ENCODE results near the gene FBXW9. TPM values are rescaled to one million over a fixed set of nuclear protein-coding genes. Genes with fewer than 3 reads are reported as not detected.
"Not testable (repeated sequence)": the region's sequence is repeated elsewhere in the genome, so short reads cannot be mapped to it uniquely, and the experiment has no call there.

Gene FBXW9
- total and polyA plus RNA-seq, 12 donors = 1.2 to 4.6 (median 2.1) TPM

DNA sequence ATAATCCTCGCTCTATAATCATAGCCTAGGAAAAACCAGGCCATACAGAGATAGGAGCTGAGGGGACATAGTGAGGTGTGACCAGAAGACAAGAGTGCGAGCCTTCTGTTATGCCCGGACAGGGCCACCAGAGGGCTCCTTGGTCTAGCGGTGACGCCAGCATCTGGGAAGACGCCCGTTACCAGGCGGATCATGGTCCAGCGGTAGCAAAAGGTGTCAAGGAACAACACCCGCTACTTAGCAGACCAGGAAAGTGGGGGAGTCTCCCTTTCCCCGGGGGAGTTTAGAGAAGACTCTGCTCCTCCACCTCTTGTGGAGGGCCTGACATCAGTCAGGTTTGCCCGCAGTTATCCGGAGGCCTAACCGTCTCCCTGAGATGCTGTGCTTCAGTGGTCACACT lies 15.6 kb upstream of the FBXW9 start:
- peaks cover 4 to 100% (median 75%) of the 10 kb centered on the region in 9 donors for H3K36me3 ChIP-seq
- H3K27me3 ChIP-seq; H3K4me3 ChIP-seq; ATAC-seq; intact Hi-C loops (cut with DNase I); H3K9me3 ChIP-seq; H3K4me1 ChIP-seq; H3K27ac ChIP-seq: not testable (repeated sequence)
- DNase-seq = peak in 1 of 2 donors; percentile 48
- TF ChIP-seq, protein P1, sequence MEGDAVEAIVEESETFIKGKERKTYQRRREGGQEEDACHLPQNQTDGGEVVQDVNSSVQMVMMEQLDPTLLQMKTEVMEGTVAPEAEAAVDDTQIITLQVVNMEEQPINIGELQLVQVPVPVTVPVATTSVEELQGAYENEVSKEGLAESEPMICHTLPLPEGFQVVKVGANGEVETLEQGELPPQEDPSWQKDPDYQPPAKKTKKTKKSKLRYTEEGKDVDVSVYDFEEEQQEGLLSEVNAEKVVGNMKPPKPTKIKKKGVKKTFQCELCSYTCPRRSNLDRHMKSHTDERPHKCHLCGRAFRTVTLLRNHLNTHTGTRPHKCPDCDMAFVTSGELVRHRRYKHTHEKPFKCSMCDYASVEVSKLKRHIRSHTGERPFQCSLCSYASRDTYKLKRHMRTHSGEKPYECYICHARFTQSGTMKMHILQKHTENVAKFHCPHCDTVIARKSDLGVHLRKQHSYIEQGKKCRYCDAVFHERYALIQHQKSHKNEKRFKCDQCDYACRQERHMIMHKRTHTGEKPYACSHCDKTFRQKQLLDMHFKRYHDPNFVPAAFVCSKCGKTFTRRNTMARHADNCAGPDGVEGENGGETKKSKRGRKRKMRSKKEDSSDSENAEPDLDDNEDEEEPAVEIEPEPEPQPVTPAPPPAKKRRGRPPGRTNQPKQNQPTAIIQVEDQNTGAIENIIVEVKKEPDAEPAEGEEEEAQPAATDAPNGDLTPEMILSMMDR (IDR thresholded peaks at IDR 0.05) = peak in 6 of 9 donors; percentile 26 to 45 (median 38)
- WGBS, 2 donors = 46 to 54% methylated on average over 11 of the region's 14 CpGs

DNA sequence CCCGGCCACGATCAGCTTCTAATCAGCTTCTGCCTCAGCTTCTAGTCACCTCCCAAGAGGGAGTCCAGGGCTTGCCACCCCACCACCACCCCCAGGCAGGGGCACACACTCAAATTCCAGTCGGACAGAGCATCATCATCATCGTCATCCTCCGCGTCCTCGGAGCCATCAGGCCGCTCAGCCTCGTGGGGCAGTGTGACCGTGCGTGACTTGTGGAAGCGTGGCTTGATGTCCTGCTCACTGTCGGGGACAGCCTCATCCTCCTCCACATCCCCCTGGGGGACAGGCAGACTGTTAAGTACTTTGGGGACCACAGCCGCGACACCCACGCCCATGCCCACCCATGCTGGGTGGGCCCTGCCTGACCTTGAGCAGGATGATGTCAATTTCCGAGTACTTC lies 14.8 kb upstream of the FBXW9 start:
- 92% methylated on average over 17 of the region's 17 CpGs for WGBS, 2 donors
- peak in 2 of 8 donors; percentile 17 to 31 for ATAC-seq

DNA sequence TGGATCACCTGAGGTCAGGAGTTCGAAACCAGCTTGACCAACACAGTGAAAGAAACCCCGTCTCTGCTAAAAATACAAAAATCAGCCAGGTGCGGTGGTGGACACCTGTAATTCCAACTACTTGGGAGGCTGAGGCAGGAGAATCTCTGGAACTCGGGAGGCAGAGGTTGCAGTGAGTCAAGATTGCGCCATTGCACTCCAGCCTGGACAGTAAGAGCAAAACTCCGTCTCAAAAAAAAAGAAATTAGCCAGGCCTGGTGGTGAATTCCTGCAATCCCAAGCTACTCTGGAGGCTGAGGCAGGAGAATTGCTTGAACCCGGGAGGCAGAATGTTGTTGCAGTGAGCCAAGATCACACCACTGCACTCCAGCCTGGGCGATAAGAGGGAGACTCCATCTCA lies 12.2 kb upstream of the FBXW9 start:
- no peak for DNase-seq
- no peaks in the 10 kb centered on the region for H3K4me1 ChIP-seq
- ATAC-seq = no peak
- no peaks in the 10 kb centered on the region for H3K27me3 ChIP-seq
- no peak overlapping the region for H3K27ac ChIP-seq
- no peak overlapping the region for H3K4me3 ChIP-seq
- WGBS, 2 donors = 96% methylated on average over 8 of the region's 8 CpGs
- intact Hi-C loops (cut with DNase I) = loop anchor here in 1 of 10 donors (10.0 kb wide), 1 partner anchor 96 kb away; the partner anchor contains the start of genes PRDX2, RNASEH2A and THSD8
- TF ChIP-seq, protein P1 (IDR thresholded peaks at IDR 0.05) = no peak
- no peaks in the 10 kb centered on the region for H3K9me3 ChIP-seq
- peaks cover 0 to 100% (median 79%) of the 10 kb centered on the region in 9 donors for H3K36me3 ChIP-seq

More for the DNA sequence above, 14.8 kb upstream of the FBXW9 start:
- Histone ChIP-seq H3K4me3 (no peak overlapping the region), H3K36me3 (peaks cover 4 to 100% (median 76%) of the 10 kb centered on the region in 9 donors), H3K27ac (no peak overlapping the region), H3K9me3 (no peaks in the 10 kb centered on the region), H3K27me3 (no peaks in the 10 kb centered on the region), H3K4me1 (no peaks in the 10 kb centered on the region)
- no peak for DNase-seq
- intact Hi-C loops (cut with DNase I) = no loop called here
- TF ChIP-seq, protein P1 (IDR thresholded peaks at IDR 0.05) = no peak

DNA sequence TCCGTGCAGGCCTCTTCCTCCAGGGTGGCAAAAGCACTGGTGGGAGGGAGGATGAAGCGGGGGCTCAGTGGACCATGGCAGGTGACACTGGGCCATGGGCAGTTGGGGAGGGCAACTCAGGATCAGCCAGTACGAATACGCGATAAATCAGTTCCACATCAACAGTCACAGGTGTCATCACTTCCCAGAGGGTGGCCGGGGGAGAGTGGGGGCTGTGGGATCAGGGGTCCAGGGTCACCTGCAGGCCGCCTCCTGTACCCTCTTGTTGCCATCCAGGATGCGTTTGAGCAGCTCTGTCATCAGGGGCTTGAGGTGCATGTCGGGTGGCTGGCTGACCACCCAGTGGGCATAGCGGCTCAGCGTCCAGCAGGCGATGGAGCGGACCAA lies 9.9 kb upstream of the FBXW9 start:
- H3K4me3 ChIP-seq = no peak overlapping the region
- intact Hi-C loops (cut with DNase I) = loop anchor here in 1 of 10 donors (10.0 kb wide), 1 partner anchor 98 kb away; the partner anchor contains the start of genes PRDX2, RNASEH2A and THSD8
- no peaks in the 10 kb centered on the region for H3K4me1 ChIP-seq
- TF ChIP-seq, protein P1 (IDR thresholded peaks at IDR 0.05) = no peak
- no peak for DNase-seq
- 87 to 93% methylated on average over 13 of the region's 13 CpGs for WGBS, 2 donors
- H3K27me3 ChIP-seq = no peaks in the 10 kb centered on the region
- H3K36me3 ChIP-seq = peaks cover 7 to 100% (median 84%) of the 10 kb centered on the region in 9 donors
- H3K9me3 ChIP-seq = no peaks in the 10 kb centered on the region
- no peak overlapping the region for H3K27ac ChIP-seq
- no peak for ATAC-seq

Measured in heart right ventricle (tissue), 16 donors.